DMS 273 (cell line): ENCODE results near the gene DNLZ.
A peak's percentile ranks its signal among the peaks of the same experiment; 100 is the strongest.

Source experiments
- DNase-seq: peaks from one replicate; lab custom pipeline; 2025; ENCODE audit not compliant: unreplicated experiment; lab: John Stamatoyannopoulos, UW

DNLZ gene

GRCh38 chr9:136333486-136333885, 30.1 kb downstream of the DNLZ start:
- no peak for DNase-seq

DNA sequence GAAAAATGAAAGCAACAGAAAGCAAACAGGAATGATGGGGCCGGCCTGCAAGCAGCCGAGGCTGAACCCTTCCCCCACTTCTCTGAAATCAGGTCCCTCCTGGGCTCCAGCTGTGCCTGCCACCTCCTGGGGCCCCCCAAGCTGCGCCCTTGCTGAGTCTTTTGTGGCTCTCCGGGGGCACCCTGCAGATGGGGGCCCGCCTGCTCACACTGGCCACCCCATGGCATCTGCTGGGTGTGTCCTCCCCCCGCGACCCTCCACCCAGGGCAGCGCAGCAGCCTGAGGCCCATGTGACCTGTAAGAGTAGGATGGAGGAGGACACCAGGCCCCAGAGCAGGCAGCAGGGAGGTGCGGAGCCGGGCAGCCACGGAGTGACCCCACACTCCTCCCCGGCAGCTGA, 30.5 kb downstream of the DNLZ start:
- no peak for DNase-seq

- no peak for DNase-seq
Measured at GRCh38 chr9:136332482-136332983, 31.0 kb downstream of the DNLZ start.

- DNase-seq, result no peak
Measured at GRCh38 chr9:136331556-136332481, 31.7 kb downstream of the DNLZ start.

- no peak for DNase-seq
Measured at GRCh38 chr9:136331030-136331429, 32.5 kb downstream of the DNLZ start.

DNA sequence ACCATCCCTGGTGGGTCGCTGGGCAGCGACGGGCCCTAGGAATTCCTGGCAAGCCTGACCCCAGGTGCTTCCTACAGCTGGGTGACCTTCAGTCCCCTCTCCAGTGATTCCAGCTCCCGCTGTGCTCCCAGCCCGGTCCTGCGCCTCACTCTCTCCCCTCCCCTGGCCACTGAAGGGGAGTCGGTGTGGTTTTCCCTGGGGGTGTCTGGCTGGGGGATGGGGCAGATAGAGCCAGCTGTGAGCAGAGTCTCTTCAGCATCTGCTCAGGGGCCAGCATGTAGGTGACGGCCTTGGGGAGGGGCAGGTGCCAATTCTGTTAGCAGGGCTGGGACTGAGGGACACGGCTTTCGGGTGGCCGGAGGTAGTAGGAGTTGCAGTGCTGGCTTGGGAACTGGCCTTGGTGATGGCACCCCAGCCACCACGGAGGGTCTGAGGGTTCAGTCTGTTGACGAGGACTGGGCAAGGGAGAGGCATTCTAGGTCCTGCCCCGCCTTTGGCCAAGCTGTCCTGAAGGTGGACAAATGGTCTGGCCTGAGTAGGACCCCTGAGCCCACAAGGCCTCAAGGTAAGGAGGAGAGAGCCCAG, 33.0 kb downstream of the DNLZ start:
- DNase-seq, result no peak

DNA sequence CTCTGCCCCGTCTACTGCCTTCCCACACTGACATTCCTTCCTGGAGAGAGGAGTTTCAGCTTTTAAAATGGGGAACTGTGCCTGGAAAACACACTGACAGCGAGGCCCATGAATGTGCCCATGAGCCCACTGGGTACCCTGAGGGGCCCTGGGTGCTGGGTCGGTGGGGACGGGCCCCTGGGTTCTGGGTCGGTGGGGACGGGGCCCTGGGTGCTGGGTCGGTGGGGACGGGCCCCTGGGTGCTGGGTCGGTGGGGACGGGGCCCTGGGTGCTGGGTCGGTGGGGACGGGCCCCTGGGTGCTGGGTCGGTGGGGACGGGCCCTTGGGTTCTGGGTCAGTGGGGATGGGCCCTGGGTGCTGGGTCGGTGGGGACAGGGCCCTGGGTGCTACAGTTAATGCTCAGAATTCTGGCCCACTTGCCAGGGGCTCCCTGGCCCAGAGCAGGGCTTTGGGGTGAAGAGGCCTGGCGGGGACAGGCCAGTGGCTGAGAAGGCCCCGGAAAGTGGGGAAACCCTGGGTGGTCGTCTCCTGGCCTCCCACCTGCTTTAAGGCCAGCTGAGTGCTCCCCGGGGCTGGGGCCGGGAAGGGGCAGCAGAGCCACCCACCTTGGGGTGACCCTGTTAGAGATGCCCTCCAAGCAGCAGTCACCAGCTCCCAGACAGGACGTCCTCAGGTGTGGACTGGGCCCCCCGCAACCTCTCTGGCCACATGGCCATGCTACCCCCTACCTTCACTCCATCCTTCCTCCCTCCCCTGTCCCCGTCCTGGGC, 33.7 kb downstream of the DNLZ start:
- no peak for DNase-seq

GRCh38 chr9:136329211-136329627, 34.3 kb downstream of the DNLZ start:
- DNase-seq, result no peak

DNA sequence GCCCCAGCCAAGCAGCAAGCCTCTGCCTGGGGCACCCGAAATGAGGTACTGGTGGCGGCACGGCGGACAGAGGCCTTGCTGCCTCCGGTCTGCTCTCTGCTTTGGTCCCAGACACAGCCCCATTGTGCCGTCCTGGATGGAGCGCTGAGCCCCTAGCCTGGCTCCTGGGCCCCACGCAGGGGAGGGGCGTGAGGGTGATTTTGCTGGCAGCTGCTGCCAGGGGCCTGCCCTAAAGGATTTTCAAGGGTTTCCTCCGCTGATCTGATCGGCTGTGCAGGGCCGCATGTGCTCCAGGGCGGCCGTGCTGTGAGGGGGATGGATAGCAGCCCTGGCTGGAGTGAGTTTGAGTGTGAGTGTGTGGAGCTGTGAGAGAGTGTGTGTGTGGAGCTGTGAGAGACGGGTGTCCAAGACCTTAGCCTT, 34.9 kb downstream of the DNLZ start:
- peak; percentile 66 for DNase-seq

GRCh38 chr9:136328011-136328621, 35.4 kb downstream of the DNLZ start:
- DNase-seq, result peak; percentile 61

GRCh38 chr9:136327304-136327974, 36.1 kb downstream of the DNLZ start, which contains the start of gene GPSM1:
GPSM1 (plus strand) TSS chr9:136327539; CDS start chr9:136327696, 157 bp downstream.
- peak; percentile 77 for DNase-seq

GRCh38 chr9:136326761-136327303, 36.7 kb downstream of the DNLZ start:
- no peak for DNase-seq

GRCh38 chr9:136326061-136326760, 37.3 kb downstream of the DNLZ start:
- peak; percentile 93 for DNase-seq

DNA sequence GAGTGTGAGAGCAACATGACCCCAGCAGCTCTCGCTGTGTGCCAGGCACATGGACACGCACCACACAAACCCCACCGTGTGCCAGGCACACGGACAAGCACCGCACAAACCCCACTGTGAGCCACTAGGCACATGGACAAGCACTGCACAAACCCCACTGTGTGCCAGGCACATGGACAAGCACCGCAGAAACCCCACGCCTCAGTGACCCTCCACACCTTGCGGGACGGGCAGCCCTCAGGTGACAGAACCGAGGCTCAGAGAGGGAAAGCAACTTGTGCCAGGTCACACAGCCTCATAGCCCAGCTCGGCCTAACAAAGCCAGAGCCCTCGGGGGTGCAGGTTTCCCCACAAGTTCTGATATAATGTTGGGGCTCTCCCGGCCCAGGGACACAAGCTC, 38.2 kb downstream of the DNLZ start:
- no peak for DNase-seq

DNA sequence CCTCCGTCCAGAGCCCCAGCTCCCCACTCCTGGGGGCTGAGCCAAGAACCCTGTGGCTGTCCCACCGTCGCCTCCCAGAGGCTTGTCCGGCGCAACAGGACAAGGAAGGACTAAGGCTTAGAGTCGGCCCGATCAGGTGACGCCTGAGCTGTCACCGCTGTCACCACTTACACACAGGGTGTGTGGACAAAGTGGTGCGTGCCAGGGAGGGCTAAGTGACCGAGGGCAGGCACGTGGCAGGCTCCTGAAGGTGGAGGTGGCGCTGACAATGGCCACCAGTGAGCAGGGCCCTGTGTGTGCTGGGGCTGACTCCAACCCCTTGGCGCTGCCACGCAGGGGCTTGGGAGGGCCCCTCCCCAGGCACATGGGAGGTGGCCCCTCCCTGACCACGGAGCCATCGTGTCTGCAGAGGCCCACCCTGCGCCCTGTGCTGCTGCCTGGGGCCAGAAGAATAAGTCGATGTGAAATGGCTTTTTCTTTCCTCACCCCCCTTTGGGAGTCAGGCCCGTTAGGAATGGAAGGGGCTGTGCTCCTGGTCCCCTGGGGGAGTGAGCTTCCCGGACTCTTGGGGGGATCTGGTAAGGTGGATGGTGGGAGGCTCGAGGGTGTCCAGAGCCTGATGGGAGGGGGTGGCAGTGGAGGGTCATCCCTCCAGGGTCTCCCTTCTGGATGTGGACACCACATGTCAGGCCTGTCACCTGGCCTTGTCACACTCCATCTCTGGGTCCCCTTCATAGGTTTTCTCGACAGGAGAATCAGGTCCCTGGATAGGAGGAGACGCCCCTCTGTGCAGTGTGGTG, 38.8 kb downstream of the DNLZ start:
- no peak for DNase-seq

DNA sequence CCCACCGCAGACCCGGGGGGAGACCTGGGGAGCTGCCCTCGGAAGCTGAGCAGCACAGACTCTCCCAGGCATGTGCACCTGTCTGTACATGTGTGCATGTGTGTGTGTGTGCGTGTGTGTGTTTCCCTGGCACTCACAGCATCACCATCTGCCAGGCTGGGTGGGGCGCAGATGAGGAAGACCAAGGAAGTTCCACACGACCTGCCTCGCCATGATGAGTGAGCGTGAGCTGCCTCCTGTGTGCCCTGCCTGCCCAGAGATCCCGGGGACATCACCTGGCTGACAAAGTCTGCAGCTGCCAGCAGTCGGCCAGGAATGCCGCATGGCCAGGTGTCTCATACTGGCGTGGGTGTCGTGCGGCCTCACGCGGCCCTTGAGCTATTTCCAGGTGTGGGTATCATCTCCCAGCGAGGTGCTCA, 40.2 kb downstream of the DNLZ start:
- DNase-seq, result peak; percentile 52

- no peak for DNase-seq
Measured at GRCh38 chr9:136322756-136323330, 40.7 kb downstream of the DNLZ start.

- no peak for DNase-seq
Measured at GRCh38 chr9:136321561-136321960, 42.0 kb downstream of the DNLZ start.
